PC-3 (cell line): ENCODE data around the gene KCNQ1OT1. TPM values are rescaled to one million over a fixed set of nuclear protein-coding genes. Genes with fewer than 3 reads are reported as not detected.
A peak's percentile ranks its signal among the peaks of the same experiment; 100 is the strongest.

Experiments
- ATAC-seq: fragments of 200-7000 bp; cut with Tn5 transposase; 2 replicates; pipeline ENCODE4 v1.9.1; 2020; ENCODE audit warnings: mild to moderate bottlenecking, moderate library complexity
- BruUV-seq: library from RNA; stranded (reverse); fragments of 400-500 nt; replicated peaks from 2 replicates; lab custom pipeline; 2021; lab: Mats Ljungman, UMichigan
- CTCF ChIA-PET: fragments of 300-600 bp; sonication (Branson Sonifier 250); formaldehyde crosslinking; loops from one replicate; lab custom pipeline; 2022; ENCODE audit warnings: antibody characterized with exemption; lab: Charles Lee
- POLR2A ChIA-PET: fragments of 300-600 bp; sonication (Branson Sonifier 250); formaldehyde crosslinking; loops from one replicate; lab custom pipeline; 2022; ENCODE audit warnings: antibody characterized with exemption; ENCODE audit not compliant: unreplicated experiment; lab: Charles Lee
- DNase-seq: peaks from one replicate; pipeline ENCODE4 v3.0.0-alpha.2; 2015
- H2AFZ ChIP-seq: fragments of 300-600 bp; sonication (generic); 2 replicates; pipeline ENCODE4 v1.6.0; 2016; ENCODE audit warnings: antibody characterized with exemption, low read length
- H3F3A ChIP-seq: fragments of 300-600 bp; sonication (generic); one replicate; pipeline ENCODE4 v1.6.0; 2017; ENCODE audit warnings: antibody characterized with exemption, low read length, control low read depth, mild to moderate bottlenecking; ENCODE audit not compliant: unreplicated experiment
- H3K27ac ChIP-seq: fragments of 300-600 bp; sonication (generic); 2 replicates; pipeline ENCODE4 v1.5.1; 2016; ENCODE audit warnings: mild to moderate bottlenecking, low read length
- H3K27me3 ChIP-seq: fragments of 300-600 bp; sonication (generic); 2 replicates; pipeline ENCODE4 v1.6.1; 2016; ENCODE audit warnings: low read length, mixed read lengths
- H3K36me3 ChIP-seq: fragments of 300-600 bp; sonication (generic); 2 replicates; pipeline ENCODE4 v1.6.1; 2016; ENCODE audit warnings: low read depth, mixed run types, low read length, mixed read lengths
- H3K4me1 ChIP-seq: fragments of 300-600 bp; sonication (generic); 2 replicates; pipeline ENCODE4 v1.5.1; 2016; ENCODE audit warnings: low read length; ENCODE audit not compliant: insufficient read depth
- H3K4me2 ChIP-seq: fragments of 300-600 bp; sonication (generic); 2 replicates; pipeline ENCODE4 v1.6.0; 2016; ENCODE audit warnings: low read length
- H3K4me3 ChIP-seq: fragments of 300-600 bp; sonication (generic); 2 replicates; pipeline ENCODE4 v1.5.1; 2016; ENCODE audit warnings: mild to moderate bottlenecking, low read length, mixed read lengths
- H3K79me2 ChIP-seq: fragments of 300-600 bp; sonication (generic); 2 replicates; pipeline ENCODE4 v1.6.1; 2017; ENCODE audit warnings: low read length, mixed read lengths
- H3K9ac ChIP-seq: fragments of 300-600 bp; sonication (generic); 2 replicates; pipeline ENCODE4 v1.6.0; 2016; ENCODE audit warnings: mild to moderate bottlenecking, low read length
- H3K9me2 ChIP-seq: fragments of 300-600 bp; sonication (generic); replicated peaks from 2 replicates; pipeline ENCODE4 v1.6.1; 2016; ENCODE audit warnings: mixed run types, low read length, mixed read lengths
- H3K9me3 ChIP-seq: fragments of 300-600 bp; sonication (generic); 2 replicates; pipeline ENCODE4 v1.6.1; 2016; ENCODE audit warnings: low read length, mixed read lengths
- H4K20me1 ChIP-seq: fragments of 300-600 bp; sonication (generic); 2 replicates; pipeline ENCODE4 v1.6.1; 2016; ENCODE audit warnings: low read length, mixed read lengths
- EZH2 ChIP-seq: fragments of 300-600 bp; sonication (generic); IDR thresholded peaks from one replicate; pipeline ENCODE4 v1.6.1; 2017; ENCODE audit warnings: antibody characterized with exemption, mild to moderate bottlenecking, low read length; ENCODE audit not compliant: unreplicated experiment
- EZH2phosphoT487 ChIP-seq: fragments of 300-600 bp; sonication (generic); IDR thresholded peaks from 2 replicates; pipeline ENCODE4 v1.6.1; 2018; ENCODE audit warnings: mild to moderate bottlenecking, antibody characterized with exemption, low read length, borderline replicate concordance
- intact Hi-C: fragments of 100-400 bp; cut with micrococcal nuclease; formaldehyde crosslinking; loops from 2 replicates; pipeline ENCODE4 v1.9.0; 2023
- total RNA-seq: library from RNA; depleted of rRNA; stranded (reverse); fragments of >200 nt; gene quantifications from 2 replicates; pipeline ENCODE4 v1.2.3, GENCODE V29; 2014
- TF ChIP-seq, protein P1 (sequence below): fragments of 300-600 bp; sonication (generic); conservative IDR thresholded peaks from 2 replicates; pipeline ENCODE4 v1.5.1; 2017; ENCODE audit warnings: antibody characterized with exemption, low read depth, mild to moderate bottlenecking, low read length

Gene KCNQ1OT1
- total RNA-seq, 1 experiment from 2014 or later, result 1.5 TPM

DNA sequence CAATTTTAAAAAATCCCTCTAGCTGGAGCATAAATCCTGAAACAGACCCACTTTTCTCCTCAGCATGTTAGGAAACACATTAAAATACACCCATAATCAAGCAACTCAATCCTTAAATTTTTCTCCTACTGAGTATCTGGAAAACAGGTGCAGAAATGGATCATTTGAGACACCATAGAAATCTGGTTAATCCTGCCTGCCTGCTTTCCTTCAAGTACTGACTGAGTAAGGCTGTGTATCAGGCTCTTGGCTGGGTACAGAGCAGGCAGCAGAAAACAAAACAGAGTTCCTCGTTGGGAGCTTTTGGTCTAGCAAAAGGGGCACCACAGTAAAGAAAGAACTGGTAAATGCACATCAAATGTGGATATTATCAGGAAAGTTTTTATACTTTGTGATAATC is 1.9 kb downstream of the KCNQ1OT1 start:
- DNase-seq, result peak; percentile 38
- intact Hi-C loops, result loop anchor here (5.0 kb wide), 1 partner anchor 166 kb away; no protein-coding TSS in a partner anchor
- H3K4me1 ChIP-seq, result peaks cover 13% of the 10 kb centered on the region; the same call in 1 of the 2 replicates
- peaks cover 46% of the 10 kb centered on the region for H4K20me1 ChIP-seq
- peak overlapping the region; percentile 89 for H3K4me2 ChIP-seq
- TF ChIP-seq EZH2phosphoT487, result no peak
- peaks cover 69% of the 10 kb centered on the region for H3K79me2 ChIP-seq
- H3K9me3 ChIP-seq, result no peaks in the 10 kb centered on the region
- no peak overlapping the region for H2AFZ ChIP-seq
- ChIA-PET POLR2A (no interaction called here), CTCF (no interaction called here)
- H3K27ac ChIP-seq, result no peak overlapping the region
- no peak for ATAC-seq
- BruUV-seq, result no TSS peak
- no peaks in the 10 kb centered on the region for H3K9me2 ChIP-seq
- H3F3A ChIP-seq, result no peaks in the 10 kb centered on the region
- no peaks in the 10 kb centered on the region for H3K27me3 ChIP-seq
- H3K4me3 ChIP-seq, result peak overlapping the region; percentile 94
- no peak overlapping the region for H3K9ac ChIP-seq
- no peaks in the 10 kb centered on the region for H3K36me3 ChIP-seq

DNA sequence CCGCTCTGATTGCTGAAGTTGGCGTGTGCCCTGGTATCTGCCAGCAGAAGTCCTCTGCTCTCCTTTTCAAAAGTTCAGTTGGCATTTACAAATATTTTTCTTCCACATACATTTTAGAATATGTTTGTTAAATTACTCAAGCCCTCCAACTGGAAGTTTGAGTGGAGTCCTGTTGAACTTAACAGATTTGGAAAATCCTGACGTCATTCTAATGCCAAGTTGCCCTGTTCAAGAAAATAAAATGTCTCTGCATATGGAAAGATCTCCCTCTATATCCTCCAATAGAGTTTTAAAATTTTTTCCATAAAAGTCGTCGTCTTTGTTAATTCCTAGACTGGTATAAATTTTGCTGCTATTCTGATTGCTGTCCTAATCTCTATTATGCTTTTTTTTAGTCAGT is 3.3 kb downstream of the KCNQ1OT1 start:
- Histone ChIP-seq H3K9me2 (no peaks in the 10 kb centered on the region), H3K4me1 (peaks cover 13% of the 10 kb centered on the region; the same call in 1 of the 2 replicates), H3K79me2 (peaks cover 83% of the 10 kb centered on the region), H3K9ac (no peak overlapping the region), H3K9me3 (no peaks in the 10 kb centered on the region), H3K4me2 (peak overlapping the region; percentile 89; the same call in 1 of the 2 replicates), H3K27ac (no peak overlapping the region), H3F3A (no peaks in the 10 kb centered on the region), H3K36me3 (no peaks in the 10 kb centered on the region), H2AFZ (no peak overlapping the region), H3K27me3 (no peaks in the 10 kb centered on the region), H3K4me3 (no peak overlapping the region), H4K20me1 (peaks cover 56% of the 10 kb centered on the region)
- no TSS peak for BruUV-seq
- ATAC-seq (no peak), DNase-seq (no peak)
- TF ChIP-seq EZH2 (no peak), EZH2phosphoT487 (no peak)
- TF ChIP-seq, protein P1, sequence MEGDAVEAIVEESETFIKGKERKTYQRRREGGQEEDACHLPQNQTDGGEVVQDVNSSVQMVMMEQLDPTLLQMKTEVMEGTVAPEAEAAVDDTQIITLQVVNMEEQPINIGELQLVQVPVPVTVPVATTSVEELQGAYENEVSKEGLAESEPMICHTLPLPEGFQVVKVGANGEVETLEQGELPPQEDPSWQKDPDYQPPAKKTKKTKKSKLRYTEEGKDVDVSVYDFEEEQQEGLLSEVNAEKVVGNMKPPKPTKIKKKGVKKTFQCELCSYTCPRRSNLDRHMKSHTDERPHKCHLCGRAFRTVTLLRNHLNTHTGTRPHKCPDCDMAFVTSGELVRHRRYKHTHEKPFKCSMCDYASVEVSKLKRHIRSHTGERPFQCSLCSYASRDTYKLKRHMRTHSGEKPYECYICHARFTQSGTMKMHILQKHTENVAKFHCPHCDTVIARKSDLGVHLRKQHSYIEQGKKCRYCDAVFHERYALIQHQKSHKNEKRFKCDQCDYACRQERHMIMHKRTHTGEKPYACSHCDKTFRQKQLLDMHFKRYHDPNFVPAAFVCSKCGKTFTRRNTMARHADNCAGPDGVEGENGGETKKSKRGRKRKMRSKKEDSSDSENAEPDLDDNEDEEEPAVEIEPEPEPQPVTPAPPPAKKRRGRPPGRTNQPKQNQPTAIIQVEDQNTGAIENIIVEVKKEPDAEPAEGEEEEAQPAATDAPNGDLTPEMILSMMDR, result no peak
- intact Hi-C loops, result loop anchor here (5.0 kb wide), 1 partner anchor 164 kb away; no protein-coding TSS in a partner anchor
- POLR2A ChIA-PET, result no interaction called here
- CTCF ChIA-PET, result no interaction called here

- DNase-seq (no peak), ATAC-seq (no peak)
- Histone ChIP-seq H3K4me1 (peaks cover 10% of the 10 kb centered on the region; the same call in 1 of the 2 replicates), H3K27ac (no peak overlapping the region), H3K9me2 (no peaks in the 10 kb centered on the region), H2AFZ (no peak overlapping the region), H3K36me3 (0 out of 2 replicates have a peak, but pooled peaks cover 3% of the 10 kb centered on the region), H3F3A (no peaks in the 10 kb centered on the region), H3K79me2 (peaks cover 95% of the 10 kb centered on the region), H3K4me3 (no peak overlapping the region), H3K9me3 (no peaks in the 10 kb centered on the region), H3K27me3 (no peaks in the 10 kb centered on the region), H3K4me2 (no peak overlapping the region), H4K20me1 (peaks cover 56% of the 10 kb centered on the region), H3K9ac (no peak overlapping the region)
- no TSS peak for BruUV-seq
- intact Hi-C loops, result loop anchor here (5.0 kb wide), 1 partner anchor 163 kb away; no protein-coding TSS in a partner anchor
- ChIA-PET POLR2A (interaction anchor here (0.6 kb wide), 1 partner anchor 71 kb away, joined by 3 read pairs; no protein-coding TSS in a partner anchor), CTCF (no interaction called here)
- TF ChIP-seq, protein P1, result no peak
- TF ChIP-seq EZH2 (no peak), EZH2phosphoT487 (no peak)
These were observed 4.5 kb downstream of the KCNQ1OT1 start for GRCh38 chr11:2694995-2695939.
